Kidney (tissue), 14 donors: ENCODE measurements around the gene MYL11. TPM values are rescaled to one million over a fixed set of nuclear protein-coding genes. Genes with fewer than 3 reads are reported as not detected.
A peak's percentile ranks its signal among the peaks of the same experiment; 100 is the strongest.
"Not testable (repeated sequence)": the region's sequence is repeated elsewhere in the genome, so short reads cannot be mapped to it uniquely, and the experiment has no call there.

Experiments
- DNase-seq, 5 donors: peaks; one replicate each; pipeline ENCODE4 v3.0.0-alpha.2; 2013 to 2020
- FAIRE-seq: peaks from 2 replicates; lab custom pipeline; 2012; peaks lifted over from hg19 to GRCh38; lab: Jason Lieb, UNC
- H3K27ac ChIP-seq, 2 donors: one replicate each; pipeline ENCODE4 v1.7.0; 2013; ENCODE audit warnings: low read depth in 2 of 2, low read length in 2 of 2, inconsistent platforms in 1 of 2
- H3K27me3 ChIP-seq: one replicate; pipeline ENCODE4 v1.7.1; 2013; ENCODE audit warnings: low read length, inconsistent platforms; ENCODE audit not compliant: control insufficient read depth, insufficient read depth
- H3K36me3 ChIP-seq, 3 donors: one replicate each; pipeline versions ENCODE4 v1.7.0 to v1.7.1; 2013; ENCODE audit warnings: low read length in 3 of 3, control low read depth in 1 of 3, inconsistent platforms in 1 of 3; ENCODE audit not compliant: insufficient read depth in 3 of 3, control insufficient read depth in 2 of 3
- H3K4me1 ChIP-seq, 3 donors: one replicate each; pipeline versions ENCODE4 v1.7.0 to v1.7.1; 2013; ENCODE audit warnings: low read length in 3 of 3, inconsistent platforms in 1 of 3, low read depth in 1 of 3; ENCODE audit not compliant: control insufficient read depth in 2 of 3, insufficient read depth in 2 of 3
- H3K4me3 ChIP-seq, 3 donors: one replicate each; pipeline versions ENCODE4 v1.7.0 to v1.8.1; 2013; ENCODE audit warnings: low read length in 3 of 3, control low read depth in 1 of 3, inconsistent platforms in 1 of 3
- H3K9ac ChIP-seq, 3 donors: one replicate each; pipeline versions ENCODE4 v1.7.0 to v1.7.1; 2013; ENCODE audit warnings: low read length in 3 of 3, control low read depth in 1 of 3, inconsistent platforms in 1 of 3
- H3K9me3 ChIP-seq, 3 donors: one replicate each; pipeline versions ENCODE4 v1.7.0 to v1.7.1; 2013; ENCODE audit warnings: low read length in 3 of 3, control low read depth in 1 of 3, inconsistent platforms in 1 of 3; ENCODE audit not compliant: control insufficient read depth in 2 of 3, insufficient read depth in 1 of 3
- intact Hi-C: fragments of 100-400 bp; cut with DNase I; formaldehyde crosslinking; loops from one replicate; pipeline ENCODE4 v1.11.1; 2022
- polyA plus RNA-seq: library from polyadenylated mRNA; stranded (reverse); fragments of 350-450 nt; fragmentation: Illumina TruSeq; extraction: RNeasy Lipid Tissue Mini Kit (QIAGEN cat#74804); gene quantifications from one replicate; pipeline ENCODE4 v1.2.3, GENCODE V29; 2014; ENCODE audit warnings: low read depth, low replicate concordance; ENCODE audit not compliant: insufficient read depth
- total RNA-seq: library from RNA; stranded (reverse); fragmentation: NEBNext Ultra II Directional; extraction: Animal tissue kit (Norgen Biotek cat#: 25700); gene quantifications from one replicate; pipeline ENCODE4 v1.2.1, GENCODE V29; 2021
- TF ChIP-seq, protein P1 (sequence below): IDR thresholded peaks from 3 replicates; pipeline ENCODE4 v1.5.1; 2012; ENCODE audit warnings: mild to moderate bottlenecking, moderate library complexity, borderline replicate concordance; ENCODE audit not compliant: insufficient read depth; ENCODE audit errors: extremely low read depth
- donor health status: control.
- donor health status: control.
- donor health status: control.
- donor health status: control.
- donor health status: control.
- donor health status: DM: yes; HTN: yes; CAD: no.
- donor health status: Normal renal cell carcinoma (clear cell type).

The MYL11 gene
- total and polyA plus RNA-seq, 2 donors from 2014 or later = 2.3 TPM; not detected in 1

DNA sequence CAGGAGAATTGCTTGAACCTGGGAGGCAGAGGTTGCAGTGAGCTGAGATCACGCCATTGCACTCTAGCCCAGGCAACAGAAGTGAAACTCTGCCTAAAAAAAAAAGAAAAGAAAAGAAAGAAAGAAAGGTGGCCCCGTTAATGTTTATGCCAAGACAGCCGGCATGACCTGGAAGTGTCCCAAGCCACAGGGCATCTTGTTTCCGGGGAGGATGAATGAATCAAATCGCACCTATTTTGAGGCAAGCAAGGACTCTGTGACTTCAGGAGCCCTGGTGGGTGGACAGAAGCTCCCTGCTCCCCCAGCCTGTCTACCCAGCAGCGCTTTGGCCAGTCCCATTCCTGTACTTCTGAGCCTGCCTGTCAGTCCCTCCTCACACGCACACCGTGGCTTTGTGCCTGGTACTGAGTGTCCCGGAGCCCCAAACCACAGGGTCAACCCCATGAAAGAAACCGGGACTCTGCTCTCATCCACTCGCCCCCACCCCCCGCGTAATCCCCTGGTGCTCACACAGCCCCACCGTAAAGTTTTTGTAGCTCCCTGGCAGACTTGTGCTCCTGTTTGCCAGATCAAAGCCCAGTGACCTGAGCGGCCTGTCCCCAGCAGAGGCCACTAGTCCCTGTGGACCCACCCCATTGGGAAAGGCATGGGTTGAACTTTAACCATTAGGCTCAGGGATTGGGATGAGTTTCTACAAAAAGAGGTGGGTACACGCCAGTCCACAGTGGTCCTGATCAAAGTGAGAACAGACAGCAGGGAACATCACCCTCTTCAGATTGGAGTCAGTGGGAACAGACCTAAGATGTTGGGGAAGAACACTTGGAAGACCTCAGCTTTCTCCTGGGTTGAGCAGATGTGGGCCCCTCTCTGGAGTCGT, 38.8 kb upstream of the MYL11 start:
- peak overlapping the region; percentile 63 to 66 (median 64) for H3K4me3 ChIP-seq
- H3K27ac ChIP-seq = peak overlapping the region; percentile 47 to 57
- peaks cover 0 to 5% (median 5%) of the 10 kb centered on the region in 3 donors for H3K4me1 ChIP-seq
- H3K9me3 ChIP-seq = no peaks in the 10 kb centered on the region
- FAIRE-seq (no peak), DNase-seq (peak in 1 of 5 donors; percentile 70)
- intact Hi-C loops = no loop called here
- H3K36me3 ChIP-seq = no peaks in the 10 kb centered on the region
- no peaks in the 10 kb centered on the region for H3K27me3 ChIP-seq
- H3K9ac ChIP-seq = peak overlapping the region; percentile 42 to 58 (median 55)
- TF ChIP-seq, protein P1, sequence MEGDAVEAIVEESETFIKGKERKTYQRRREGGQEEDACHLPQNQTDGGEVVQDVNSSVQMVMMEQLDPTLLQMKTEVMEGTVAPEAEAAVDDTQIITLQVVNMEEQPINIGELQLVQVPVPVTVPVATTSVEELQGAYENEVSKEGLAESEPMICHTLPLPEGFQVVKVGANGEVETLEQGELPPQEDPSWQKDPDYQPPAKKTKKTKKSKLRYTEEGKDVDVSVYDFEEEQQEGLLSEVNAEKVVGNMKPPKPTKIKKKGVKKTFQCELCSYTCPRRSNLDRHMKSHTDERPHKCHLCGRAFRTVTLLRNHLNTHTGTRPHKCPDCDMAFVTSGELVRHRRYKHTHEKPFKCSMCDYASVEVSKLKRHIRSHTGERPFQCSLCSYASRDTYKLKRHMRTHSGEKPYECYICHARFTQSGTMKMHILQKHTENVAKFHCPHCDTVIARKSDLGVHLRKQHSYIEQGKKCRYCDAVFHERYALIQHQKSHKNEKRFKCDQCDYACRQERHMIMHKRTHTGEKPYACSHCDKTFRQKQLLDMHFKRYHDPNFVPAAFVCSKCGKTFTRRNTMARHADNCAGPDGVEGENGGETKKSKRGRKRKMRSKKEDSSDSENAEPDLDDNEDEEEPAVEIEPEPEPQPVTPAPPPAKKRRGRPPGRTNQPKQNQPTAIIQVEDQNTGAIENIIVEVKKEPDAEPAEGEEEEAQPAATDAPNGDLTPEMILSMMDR = no peak

- intact Hi-C loops, H3K4me3 ChIP-seq, H3K27me3 ChIP-seq, DNase-seq, FAIRE-seq, H3K9me3 ChIP-seq, H3K36me3 ChIP-seq, H3K4me1 ChIP-seq, H3K27ac ChIP-seq, H3K9ac ChIP-seq: not testable (repeated sequence)
Measured at GRCh38 chr16:30337964-30338357, 36.6 kb upstream of the MYL11 start.

DNA sequence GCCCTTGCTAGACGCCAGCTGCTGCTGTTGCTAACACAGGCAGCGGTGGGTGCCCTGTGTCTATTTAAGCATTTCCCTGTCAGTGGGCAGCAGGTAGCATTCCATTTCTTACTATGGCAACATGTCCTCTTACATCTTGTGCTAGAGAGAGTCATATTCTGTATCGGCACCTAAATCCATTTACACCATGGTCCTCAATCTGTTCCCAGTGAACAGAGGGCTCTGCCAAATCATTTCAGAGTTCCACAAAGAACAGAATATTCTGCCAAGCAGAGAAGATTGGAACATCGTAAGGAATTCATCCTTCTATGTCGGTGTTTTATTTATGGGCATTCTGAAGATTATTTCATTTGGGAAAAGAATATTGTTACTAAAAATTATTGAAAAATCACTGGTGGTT, 35.9 kb upstream of the MYL11 start:
- intact Hi-C loops, H3K36me3 ChIP-seq: not testable (repeated sequence)

GRCh38 chr16:30340621-30341020, 34.0 kb upstream of the MYL11 start:
- H3K27ac ChIP-seq = no peak overlapping the region
- H3K4me1 ChIP-seq = peaks cover 0 to 4% (median 4%) of the 10 kb centered on the region in 3 donors
- intact Hi-C loops = no loop called here
- no peaks in the 10 kb centered on the region for H3K9me3 ChIP-seq
- TF ChIP-seq, protein P1 = no peak
- no peaks in the 10 kb centered on the region for H3K36me3 ChIP-seq
- no peak overlapping the region for H3K4me3 ChIP-seq
- no peak for DNase-seq
- H3K27me3 ChIP-seq = no peaks in the 10 kb centered on the region
- no peak for FAIRE-seq
- H3K9ac ChIP-seq = no peak overlapping the region

More for the DNA sequence above, 35.9 kb upstream of the MYL11 start:
- DNase-seq, H3K9me3 ChIP-seq, H3K9ac ChIP-seq, H3K27ac ChIP-seq, H3K4me3 ChIP-seq, H3K27me3 ChIP-seq, H3K4me1 ChIP-seq, FAIRE-seq: not testable (repeated sequence)

- H3K4me1 ChIP-seq, H3K36me3 ChIP-seq, H3K27me3 ChIP-seq, H3K9ac ChIP-seq, H3K4me3 ChIP-seq, intact Hi-C loops, H3K9me3 ChIP-seq, DNase-seq, FAIRE-seq, H3K27ac ChIP-seq: not testable (repeated sequence)
Measured at GRCh38 chr16:30341971-30342370, 32.6 kb upstream of the MYL11 start.
